Liver (tissue), 9 donors: Measurements from ENCODE around the gene COL12A1. TPM values are rescaled to one million over a fixed set of nuclear protein-coding genes. Genes with fewer than 3 reads are reported as not detected.

Experiments used
- DNase-seq: peaks from one replicate; pipeline ENCODE4 v3.0.0-alpha.2; 2017; ENCODE audit warnings: low spot score
- H3K27ac ChIP-seq, 2 donors: one replicate each; pipeline ENCODE4 v1.7.0; 2013; ENCODE audit warnings: inconsistent platforms in 2 of 2, low read length in 2 of 2, control low read depth in 1 of 2, low read depth in 1 of 2, mild to moderate bottlenecking in 1 of 2
- H3K27me3 ChIP-seq, 4 donors: one replicate each; pipeline versions ENCODE4 v1.6.1 to v1.7.0; 2013; ENCODE audit warnings: low read length in 3 of 4, inconsistent platforms in 1 of 4, mild to moderate bottlenecking in 1 of 4, moderate library complexity in 1 of 4; ENCODE audit not compliant: control insufficient read depth in 4 of 4, insufficient read depth in 4 of 4
- H3K36me3 ChIP-seq, 4 donors: one replicate each; pipeline versions ENCODE4 v1.6.1 to v1.7.0; 2013; ENCODE audit warnings: low read length in 3 of 4, mild to moderate bottlenecking in 3 of 4, low read depth in 1 of 4, moderate library complexity in 1 of 4; ENCODE audit not compliant: control insufficient read depth in 4 of 4, insufficient read depth in 3 of 4
- H3K4me1 ChIP-seq, 4 donors: one replicate each; pipeline versions ENCODE4 v1.6.1 to v1.7.0; 2013; ENCODE audit warnings: low read length in 3 of 4, mild to moderate bottlenecking in 3 of 4, moderate library complexity in 1 of 4; ENCODE audit not compliant: control insufficient read depth in 4 of 4, insufficient read depth in 4 of 4
- H3K4me3 ChIP-seq, 3 donors: one replicate each; pipeline versions ENCODE4 v1.6.1 to v1.7.0; 2013; ENCODE audit warnings: low read length in 3 of 3, control low read depth in 1 of 3, low read depth in 1 of 3, mild to moderate bottlenecking in 1 of 3
- H3K9ac ChIP-seq, 2 donors: one replicate each; pipeline ENCODE4 v1.7.0; 2013; ENCODE audit warnings: low read length in 2 of 2, mild to moderate bottlenecking in 2 of 2, moderate library complexity in 2 of 2, control low read depth in 1 of 2, low read depth in 1 of 2
- H3K9me3 ChIP-seq, 4 donors: one replicate each; pipeline versions ENCODE4 v1.6.1 to v1.7.0; 2013; ENCODE audit warnings: low read length in 3 of 4; ENCODE audit not compliant: control insufficient read depth in 4 of 4
- EGR1 ChIP-seq, 2 donors: IDR thresholded peaks; 2 replicates each; pipeline ENCODE4 v1.6.1; 2016 to 2018; ENCODE audit warnings: antibody characterized with exemption in 2 of 2, low read depth in 2 of 2
- FOXA1 ChIP-seq: IDR thresholded peaks from 2 replicates; pipeline ENCODE4 v1.6.1; 2016; ENCODE audit warnings: antibody characterized with exemption
- FOXA2 ChIP-seq: IDR thresholded peaks from 2 replicates; pipeline ENCODE4 v1.6.1; 2016; ENCODE audit warnings: antibody characterized with exemption
- GABPA ChIP-seq, 2 donors: IDR thresholded peaks in 1 of 2; conservative IDR thresholded peaks in 1 of 2; 2 replicates each; pipeline ENCODE4 v1.6.1; 2016; ENCODE audit warnings: antibody characterized with exemption in 2 of 2, mild to moderate bottlenecking in 1 of 2, moderate library complexity in 1 of 2
- HNF4A ChIP-seq, 2 donors: conservative IDR thresholded peaks; 2 replicates each; pipeline ENCODE4 v1.6.1; 2016; ENCODE audit warnings: antibody characterized with exemption in 2 of 2, mild to moderate bottlenecking in 2 of 2
- HNF4G ChIP-seq: IDR thresholded peaks from 2 replicates; pipeline ENCODE4 v1.6.1; 2016; ENCODE audit warnings: antibody characterized with exemption
- JUND ChIP-seq, 2 donors: IDR thresholded peaks; 2 replicates each; pipeline ENCODE4 v1.6.1; 2016; ENCODE audit warnings: antibody characterized with exemption in 2 of 2
- NR2F2 ChIP-seq: IDR thresholded peaks from 2 replicates; pipeline ENCODE4 v1.6.1; 2016; ENCODE audit warnings: antibody characterized with exemption
- RAD21 ChIP-seq, 2 donors: IDR thresholded peaks; 2 replicates each; pipeline ENCODE4 v1.6.1; 2016; ENCODE audit warnings: antibody characterized with exemption in 2 of 2, mild to moderate bottlenecking in 2 of 2
- RXRA ChIP-seq, 2 donors: IDR thresholded peaks; 2 replicates each; pipeline ENCODE4 v1.6.1; 2017 to 2018; ENCODE audit warnings: antibody characterized with exemption in 2 of 2, mild to moderate bottlenecking in 1 of 2
- SP1 ChIP-seq: IDR thresholded peaks from 2 replicates; pipeline ENCODE4 v1.6.1; 2018; ENCODE audit warnings: antibody characterized with exemption, mild to moderate bottlenecking
- TAF1 ChIP-seq: conservative IDR thresholded peaks from 2 replicates; pipeline ENCODE4 v1.6.1; 2016; ENCODE audit warnings: antibody characterized with exemption, mild to moderate bottlenecking
- YY1 ChIP-seq: IDR thresholded peaks from 2 replicates; pipeline ENCODE4 v1.6.1; 2016; ENCODE audit warnings: antibody characterized with exemption, mild to moderate bottlenecking
- WGBS: extraction: QIAGEN DNeasy Blood & Tissue Kit; methylation state at CpG from one replicate; pipeline ENCODE4 v1.1.7; 2013; 5-methylcytosine and 5-hydroxymethylcytosine counted together
- polyA plus RNA-seq, 2 donors: library from polyadenylated mRNA; stranded (reverse) in 1 of 2; unstranded in 1 of 2; fragments of 200-250 nt in 1 of 2; fragments of >200 nt in 1 of 2; fragmentation: Nextera tagmentation in 1 of 2; extraction: Ambion mirVana in 1 of 2; gene quantifications; one replicate each; pipeline versions ENCODE4 v1.2.1 to v1.2.3, GENCODE V29; 2013 to 2015
- total RNA-seq, 2 donors: library from RNA; depleted of rRNA; stranded (reverse); fragments of >200 nt; gene quantifications; one replicate each; pipeline ENCODE4 v1.2.3, GENCODE V29; 2014
- TF ChIP-seq, protein P1 (sequence below): IDR thresholded peaks from 2 replicates; pipeline ENCODE4 v1.6.1; 2016; ENCODE audit warnings: antibody characterized with exemption
- TF ChIP-seq, protein P2 (sequence below): IDR thresholded peaks from 2 replicates; pipeline ENCODE4 v1.6.1; 2016; ENCODE audit warnings: antibody characterized with exemption
- TF ChIP-seq, protein P3 (sequence below): IDR thresholded peaks from 2 replicates; pipeline ENCODE4 v1.6.1; 2016; ENCODE audit warnings: antibody characterized with exemption, mild to moderate bottlenecking
- TF ChIP-seq, protein P4 (sequence below): IDR thresholded peaks from 2 replicates; pipeline ENCODE4 v1.6.1; 2016; ENCODE audit warnings: antibody characterized with exemption
- TF ChIP-seq, protein P5 (sequence below): fragments of 150-350 bp; IDR thresholded peaks from 2 replicates; pipeline ENCODE4 v1.5.1; 2017; ENCODE audit warnings: improper control_type of control experiment, low read depth, low read length; ENCODE audit not compliant: missing input control
- donor health status: healthy.
- donor health status: healthy.
- donor health status: healthy.
- donor health status: healthy.
- donor health status: healthy.

Gene COL12A1
- total and polyA plus RNA-seq, 4 donors: 0.15 to 5.1 (median 1.8) TPM

DNA sequence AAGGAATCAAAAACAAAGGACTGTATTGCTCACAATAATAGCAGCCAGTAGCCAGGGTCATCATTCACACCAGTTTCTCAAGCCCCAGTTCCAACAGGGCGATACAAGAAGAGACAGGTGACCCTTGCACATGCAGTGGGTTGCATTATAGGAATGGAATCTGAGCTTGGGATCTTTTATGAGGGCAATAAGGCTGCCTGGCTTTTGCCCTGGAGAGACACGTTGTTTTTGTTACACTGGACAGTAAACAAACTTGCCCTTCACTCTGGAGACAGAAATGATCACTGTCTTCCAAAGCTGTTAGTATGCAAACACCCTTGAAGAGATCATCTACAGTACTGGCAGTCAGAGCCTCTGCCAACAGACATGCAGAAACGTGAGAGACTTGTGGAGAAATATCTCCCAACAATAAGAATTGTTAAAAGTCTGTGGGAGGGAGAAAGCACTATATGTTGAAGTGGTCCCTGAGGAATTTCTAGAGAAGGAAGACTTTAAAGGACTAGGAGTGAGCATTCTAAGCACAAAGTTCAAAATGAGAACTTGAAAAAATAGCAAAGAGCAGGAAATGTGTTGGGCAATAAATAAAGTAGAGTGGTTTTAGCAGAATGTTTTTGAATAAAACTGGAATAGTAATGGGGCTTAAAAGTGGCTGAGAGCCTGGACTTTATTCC, 6.2 kb upstream of the COL12A1 start:
- 10% methylated on average over 3 of the region's 3 CpGs for WGBS
- peaks cover 7 to 24% (median 18%) of the 10 kb centered on the region in 4 donors for H3K4me1 ChIP-seq
- peak overlapping the region in 1 of 2 donors; percentile 9 for H3K27ac ChIP-seq
- no peaks in the 10 kb centered on the region for H3K36me3 ChIP-seq
- H3K9me3 ChIP-seq: no peaks in the 10 kb centered on the region
- H3K27me3 ChIP-seq: peaks cover 0 to 4% (median 2%) of the 10 kb centered on the region in 4 donors
- TF ChIP-seq, protein P1, sequence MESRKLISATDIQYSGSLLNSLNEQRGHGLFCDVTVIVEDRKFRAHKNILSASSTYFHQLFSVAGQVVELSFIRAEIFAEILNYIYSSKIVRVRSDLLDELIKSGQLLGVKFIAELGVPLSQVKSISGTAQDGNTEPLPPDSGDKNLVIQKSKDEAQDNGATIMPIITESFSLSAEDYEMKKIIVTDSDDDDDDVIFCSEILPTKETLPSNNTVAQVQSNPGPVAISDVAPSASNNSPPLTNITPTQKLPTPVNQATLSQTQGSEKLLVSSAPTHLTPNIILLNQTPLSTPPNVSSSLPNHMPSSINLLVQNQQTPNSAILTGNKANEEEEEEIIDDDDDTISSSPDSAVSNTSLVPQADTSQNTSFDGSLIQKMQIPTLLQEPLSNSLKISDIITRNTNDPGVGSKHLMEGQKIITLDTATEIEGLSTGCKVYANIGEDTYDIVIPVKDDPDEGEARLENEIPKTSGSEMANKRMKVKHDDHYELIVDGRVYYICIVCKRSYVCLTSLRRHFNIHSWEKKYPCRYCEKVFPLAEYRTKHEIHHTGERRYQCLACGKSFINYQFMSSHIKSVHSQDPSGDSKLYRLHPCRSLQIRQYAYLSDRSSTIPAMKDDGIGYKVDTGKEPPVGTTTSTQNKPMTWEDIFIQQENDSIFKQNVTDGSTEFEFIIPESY: no peak
- TF ChIP-seq, protein P2, sequence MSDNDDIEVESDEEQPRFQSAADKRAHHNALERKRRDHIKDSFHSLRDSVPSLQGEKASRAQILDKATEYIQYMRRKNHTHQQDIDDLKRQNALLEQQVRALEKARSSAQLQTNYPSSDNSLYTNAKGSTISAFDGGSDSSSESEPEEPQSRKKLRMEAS: no peak
- TF ChIP-seq GABPA (IDR thresholded peaks at IDR 0.05 in 1 of 2, conservative IDR thresholded peaks at IDR 0.05 in 1 of 2) (no peak), FOXA1 (no peak), HNF4G (no peak), JUND (IDR thresholded peaks at IDR 0.05) (peak in 1 of 2 donors; percentile 35), FOXA2 (no peak), YY1 (no peak), TAF1 (no peak), HNF4A (conservative IDR thresholded peaks at IDR 0.05) (peak in 1 of 2 donors; percentile 36), NR2F2 (no peak), RXRA (IDR thresholded peaks at IDR 0.05) (peak in 1 of 2 donors; percentile 4), EGR1 (IDR thresholded peaks at IDR 0.05; ENCODE audit: low read depth in 2 of 2) (no peak), RAD21 (IDR thresholded peaks at IDR 0.05) (no peak), SP1 (no peak)
- TF ChIP-seq, protein P3, sequence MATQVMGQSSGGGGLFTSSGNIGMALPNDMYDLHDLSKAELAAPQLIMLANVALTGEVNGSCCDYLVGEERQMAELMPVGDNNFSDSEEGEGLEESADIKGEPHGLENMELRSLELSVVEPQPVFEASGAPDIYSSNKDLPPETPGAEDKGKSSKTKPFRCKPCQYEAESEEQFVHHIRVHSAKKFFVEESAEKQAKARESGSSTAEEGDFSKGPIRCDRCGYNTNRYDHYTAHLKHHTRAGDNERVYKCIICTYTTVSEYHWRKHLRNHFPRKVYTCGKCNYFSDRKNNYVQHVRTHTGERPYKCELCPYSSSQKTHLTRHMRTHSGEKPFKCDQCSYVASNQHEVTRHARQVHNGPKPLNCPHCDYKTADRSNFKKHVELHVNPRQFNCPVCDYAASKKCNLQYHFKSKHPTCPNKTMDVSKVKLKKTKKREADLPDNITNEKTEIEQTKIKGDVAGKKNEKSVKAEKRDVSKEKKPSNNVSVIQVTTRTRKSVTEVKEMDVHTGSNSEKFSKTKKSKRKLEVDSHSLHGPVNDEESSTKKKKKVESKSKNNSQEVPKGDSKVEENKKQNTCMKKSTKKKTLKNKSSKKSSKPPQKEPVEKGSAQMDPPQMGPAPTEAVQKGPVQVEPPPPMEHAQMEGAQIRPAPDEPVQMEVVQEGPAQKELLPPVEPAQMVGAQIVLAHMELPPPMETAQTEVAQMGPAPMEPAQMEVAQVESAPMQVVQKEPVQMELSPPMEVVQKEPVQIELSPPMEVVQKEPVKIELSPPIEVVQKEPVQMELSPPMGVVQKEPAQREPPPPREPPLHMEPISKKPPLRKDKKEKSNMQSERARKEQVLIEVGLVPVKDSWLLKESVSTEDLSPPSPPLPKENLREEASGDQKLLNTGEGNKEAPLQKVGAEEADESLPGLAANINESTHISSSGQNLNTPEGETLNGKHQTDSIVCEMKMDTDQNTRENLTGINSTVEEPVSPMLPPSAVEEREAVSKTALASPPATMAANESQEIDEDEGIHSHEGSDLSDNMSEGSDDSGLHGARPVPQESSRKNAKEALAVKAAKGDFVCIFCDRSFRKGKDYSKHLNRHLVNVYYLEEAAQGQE: no peak
- TF ChIP-seq, protein P4, sequence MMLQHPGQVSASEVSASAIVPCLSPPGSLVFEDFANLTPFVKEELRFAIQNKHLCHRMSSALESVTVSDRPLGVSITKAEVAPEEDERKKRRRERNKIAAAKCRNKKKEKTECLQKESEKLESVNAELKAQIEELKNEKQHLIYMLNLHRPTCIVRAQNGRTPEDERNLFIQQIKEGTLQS: no peak
- TF ChIP-seq, protein P5, sequence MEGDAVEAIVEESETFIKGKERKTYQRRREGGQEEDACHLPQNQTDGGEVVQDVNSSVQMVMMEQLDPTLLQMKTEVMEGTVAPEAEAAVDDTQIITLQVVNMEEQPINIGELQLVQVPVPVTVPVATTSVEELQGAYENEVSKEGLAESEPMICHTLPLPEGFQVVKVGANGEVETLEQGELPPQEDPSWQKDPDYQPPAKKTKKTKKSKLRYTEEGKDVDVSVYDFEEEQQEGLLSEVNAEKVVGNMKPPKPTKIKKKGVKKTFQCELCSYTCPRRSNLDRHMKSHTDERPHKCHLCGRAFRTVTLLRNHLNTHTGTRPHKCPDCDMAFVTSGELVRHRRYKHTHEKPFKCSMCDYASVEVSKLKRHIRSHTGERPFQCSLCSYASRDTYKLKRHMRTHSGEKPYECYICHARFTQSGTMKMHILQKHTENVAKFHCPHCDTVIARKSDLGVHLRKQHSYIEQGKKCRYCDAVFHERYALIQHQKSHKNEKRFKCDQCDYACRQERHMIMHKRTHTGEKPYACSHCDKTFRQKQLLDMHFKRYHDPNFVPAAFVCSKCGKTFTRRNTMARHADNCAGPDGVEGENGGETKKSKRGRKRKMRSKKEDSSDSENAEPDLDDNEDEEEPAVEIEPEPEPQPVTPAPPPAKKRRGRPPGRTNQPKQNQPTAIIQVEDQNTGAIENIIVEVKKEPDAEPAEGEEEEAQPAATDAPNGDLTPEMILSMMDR: no peak
- H3K9ac ChIP-seq: no peak overlapping the region
- H3K4me3 ChIP-seq: no peak overlapping the region
- DNase-seq: no peak
